ACHN (cell line): Measurements from ENCODE around the gene PRDM10.
"Not testable (repeated sequence)": the region's sequence is repeated elsewhere in the genome, so short reads cannot be mapped to it uniquely, and the experiment has no call there.

Source experiments
- DNase-seq: peaks from one replicate; pipeline ENCODE4 v3.0.0-alpha.2; 2015
- in situ Hi-C: cut with HindIII; loops from 2 replicates; pipeline ENCODE4 v1.10.0; 2017; ENCODE audit warnings: low sequenced_read_pairs, low pct_ligation_motif_present, low pct_unique_long_range_greater_than_20kb

PRDM10 gene

DNA sequence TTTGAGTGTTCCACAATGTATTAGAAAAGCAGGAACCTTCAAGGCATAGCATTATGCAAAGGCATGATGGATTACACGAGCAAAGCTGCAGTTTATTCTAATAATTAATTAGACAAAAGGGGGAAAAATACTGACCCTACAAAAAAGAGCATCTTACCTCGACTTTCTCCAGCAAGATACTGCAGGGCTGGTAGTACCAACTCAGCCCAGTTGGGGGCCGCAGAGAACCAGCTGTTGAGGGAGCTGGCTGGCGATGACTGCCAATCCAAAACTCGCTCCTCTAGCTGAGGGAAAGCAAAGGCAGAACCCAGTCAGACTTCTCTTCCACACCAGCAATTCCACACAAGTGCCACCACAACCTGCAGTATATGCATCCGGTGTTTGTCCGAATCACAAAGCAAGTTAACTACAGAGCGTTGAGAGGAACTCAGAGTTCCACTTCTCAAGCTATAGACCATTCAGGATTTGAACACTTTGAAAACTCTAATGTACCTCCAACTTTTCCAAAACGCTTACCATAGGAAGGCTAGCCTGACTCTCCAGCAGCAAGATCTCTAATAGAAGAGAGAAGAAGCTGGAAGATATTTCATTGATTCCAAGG is 121.0 kb downstream of the PRDM10 start:
- in situ Hi-C loops: no loop called here
- peak; percentile 36 for DNase-seq

DNA sequence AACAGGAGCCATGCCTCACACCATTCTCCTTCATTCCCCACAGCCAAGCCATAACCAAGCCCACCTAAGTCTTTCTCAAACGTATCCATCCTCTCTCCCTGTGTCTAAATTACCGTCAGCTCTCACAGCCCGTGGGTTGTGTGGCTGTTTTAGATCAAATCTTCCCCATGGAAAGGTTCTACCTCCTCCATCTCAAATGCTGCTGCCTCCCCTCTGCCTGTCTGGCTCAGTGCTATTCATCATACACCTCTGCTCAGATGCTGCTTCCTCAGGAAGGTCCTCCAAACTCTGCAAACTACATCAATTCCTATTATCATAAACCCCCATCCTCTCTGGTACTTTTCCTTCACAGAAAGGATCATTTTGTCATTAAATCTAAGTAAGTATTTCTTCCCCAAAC is 122.3 kb downstream of the PRDM10 start:
- no peak for DNase-seq
- in situ Hi-C loops: no loop called here

DNA sequence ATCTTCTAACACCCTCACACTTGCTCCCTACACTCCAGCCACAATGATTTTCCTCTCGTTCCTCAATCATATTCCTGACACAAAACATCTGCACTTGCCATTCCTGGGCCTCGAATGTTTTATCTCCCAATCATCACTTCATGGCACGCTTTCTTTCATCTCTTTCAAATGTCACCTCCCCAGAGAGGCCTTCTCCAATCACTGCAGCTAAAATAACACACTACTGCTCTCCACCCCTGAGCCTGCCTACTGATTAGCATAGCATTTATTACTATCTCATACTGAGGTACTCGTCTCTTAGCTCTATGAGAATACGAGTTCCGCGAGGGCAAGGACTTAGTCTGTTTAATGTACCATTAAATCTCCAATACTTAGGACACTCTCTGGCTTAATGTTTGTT is 130.7 kb downstream of the PRDM10 start:
- no peak for DNase-seq
- in situ Hi-C loops: no loop called here

DNA sequence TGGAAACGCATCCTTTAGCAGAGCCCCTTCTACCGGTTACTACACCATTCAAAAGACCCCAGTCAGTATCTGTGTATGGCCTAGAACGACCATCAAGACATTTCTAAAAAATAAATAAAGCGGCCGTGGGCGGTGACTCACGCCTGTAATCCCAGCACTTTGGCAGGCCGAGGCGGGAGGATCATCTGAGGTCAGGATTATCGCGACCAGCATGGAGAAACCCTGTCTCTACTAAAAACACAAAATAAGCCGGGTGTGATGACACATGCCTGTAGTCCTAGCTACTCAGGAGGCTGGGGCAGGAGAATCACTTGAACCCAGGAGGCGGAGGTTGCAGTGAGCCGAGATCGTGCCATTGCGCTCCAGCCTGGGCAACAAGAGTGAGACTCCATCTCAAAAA is 134.0 kb downstream of the PRDM10 start:
- in situ Hi-C loops, DNase-seq: not testable (repeated sequence)

DNA sequence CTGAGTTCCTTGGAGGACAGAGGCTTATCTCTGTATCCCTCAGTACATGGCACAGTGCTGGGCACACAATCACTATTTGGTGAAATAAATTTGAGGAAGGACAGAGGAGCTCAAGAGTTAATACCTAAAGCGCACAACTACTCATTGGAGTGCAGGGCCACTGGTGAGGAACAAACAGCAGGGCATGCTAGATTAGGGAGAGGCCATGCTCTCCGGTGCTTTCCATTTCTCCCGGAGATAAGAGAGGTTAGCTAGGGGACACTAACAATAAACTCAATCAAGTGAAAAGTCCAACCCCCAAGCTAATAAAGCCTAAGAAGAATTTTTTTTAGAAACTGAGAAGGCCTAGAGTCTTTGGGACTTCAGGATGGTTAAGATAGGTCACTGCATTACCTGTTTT is 136.3 kb downstream of the PRDM10 start:
- DNase-seq: no peak
- in situ Hi-C loops: no loop called here

DNA sequence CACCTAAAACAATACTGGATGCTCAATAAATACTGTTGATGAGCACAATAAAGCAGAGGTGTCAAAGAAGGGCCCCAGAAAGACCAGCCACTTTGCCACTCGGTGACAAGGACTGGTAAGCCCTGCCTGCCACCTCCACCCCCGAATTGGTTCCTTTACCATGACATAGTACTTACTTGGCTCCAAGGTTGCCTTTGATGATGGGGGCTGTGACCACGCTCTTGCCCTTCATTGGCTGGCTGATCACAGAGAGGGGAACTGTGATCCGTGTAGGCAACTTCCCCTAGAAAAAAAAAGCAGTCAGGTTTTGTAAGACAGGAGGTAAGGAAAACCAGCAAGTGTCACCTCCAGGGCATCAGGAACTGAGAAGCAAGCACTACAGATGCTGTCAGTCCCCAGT is 136.9 kb downstream of the PRDM10 start:
- no peak for DNase-seq
- in situ Hi-C loops: no loop called here

DNA sequence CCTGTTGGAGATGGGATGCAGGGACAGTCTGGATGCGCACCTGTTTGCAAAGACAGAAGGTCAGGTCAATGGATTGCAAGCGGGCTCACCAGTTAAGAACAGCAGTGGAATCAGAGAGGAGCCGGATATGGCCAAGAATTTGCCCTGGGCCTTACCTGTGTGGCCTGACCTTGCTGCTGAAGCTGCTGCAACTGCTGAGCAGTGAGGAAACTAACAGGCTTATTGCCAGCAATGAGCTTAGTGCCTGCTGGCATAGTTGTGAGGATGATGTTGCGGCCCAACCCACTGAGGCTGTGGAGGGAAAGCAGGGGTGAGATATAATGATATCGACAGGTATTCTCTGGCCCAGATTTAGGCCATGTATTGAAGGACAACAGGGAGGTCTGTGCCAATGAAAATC is 137.8 kb downstream of the PRDM10 start:
- DNase-seq: no peak
- in situ Hi-C loops: no loop called here

DNA sequence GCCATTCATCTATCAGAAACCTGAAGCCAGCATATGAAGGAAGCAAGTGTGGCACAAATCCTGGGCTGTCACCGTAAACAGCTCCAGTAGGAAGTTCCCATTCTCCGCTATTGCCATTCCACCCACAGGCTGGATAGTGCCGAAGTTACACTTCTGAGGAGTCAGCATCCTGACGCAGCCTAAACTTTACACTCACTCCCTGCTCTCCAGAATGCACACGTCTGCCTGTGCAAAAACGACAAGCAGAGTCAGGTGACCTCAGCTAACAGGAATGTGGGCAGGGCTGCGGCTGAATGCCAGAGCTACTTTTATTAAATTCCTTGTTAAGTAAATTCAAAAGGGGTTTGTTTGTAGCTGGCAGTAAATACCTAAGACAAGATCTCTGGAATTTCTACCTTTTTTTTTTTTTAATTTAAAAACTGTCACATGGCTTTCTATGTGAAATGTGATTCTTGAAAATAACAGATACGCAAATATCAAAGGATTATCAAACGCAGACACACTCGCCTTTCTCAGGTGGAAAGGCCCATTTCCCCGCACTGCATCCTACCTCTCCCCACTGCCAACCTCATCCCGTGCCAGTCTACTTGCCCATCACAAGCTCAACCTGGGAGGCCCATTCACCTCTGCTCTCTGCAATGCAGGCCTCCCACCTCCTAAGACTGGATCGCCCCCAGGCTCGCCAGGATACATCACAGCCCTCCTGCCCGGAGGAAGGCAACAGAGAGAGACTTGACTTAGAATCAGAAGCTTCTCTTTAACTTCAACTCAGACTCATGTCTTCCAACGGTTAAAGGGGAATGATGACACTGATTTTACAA is 140.7 kb downstream of the PRDM10 start:
- peak; percentile 94 for DNase-seq
- in situ Hi-C loops: no loop called here

DNA sequence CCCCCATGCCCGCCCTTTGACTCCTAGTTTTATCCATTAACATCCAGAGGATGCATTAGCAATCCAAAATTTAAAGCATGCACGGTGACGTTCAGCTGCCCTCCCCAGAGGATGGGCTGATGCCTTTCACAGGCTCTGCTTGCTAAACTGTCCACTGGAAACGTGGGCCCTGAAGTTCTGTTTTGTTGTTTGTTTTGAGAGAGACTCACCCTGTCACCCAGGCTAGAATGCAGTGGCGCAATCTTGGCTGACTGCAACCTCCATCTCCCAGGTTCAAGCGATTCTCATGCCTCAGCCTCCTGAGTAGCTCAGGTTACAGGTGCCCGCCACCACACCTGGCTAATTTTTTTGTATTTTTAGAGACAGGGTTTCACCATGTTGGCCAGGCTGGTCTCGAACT is 146.6 kb downstream of the PRDM10 start:
- in situ Hi-C loops: no loop called here
- DNase-seq: no peak

DNA sequence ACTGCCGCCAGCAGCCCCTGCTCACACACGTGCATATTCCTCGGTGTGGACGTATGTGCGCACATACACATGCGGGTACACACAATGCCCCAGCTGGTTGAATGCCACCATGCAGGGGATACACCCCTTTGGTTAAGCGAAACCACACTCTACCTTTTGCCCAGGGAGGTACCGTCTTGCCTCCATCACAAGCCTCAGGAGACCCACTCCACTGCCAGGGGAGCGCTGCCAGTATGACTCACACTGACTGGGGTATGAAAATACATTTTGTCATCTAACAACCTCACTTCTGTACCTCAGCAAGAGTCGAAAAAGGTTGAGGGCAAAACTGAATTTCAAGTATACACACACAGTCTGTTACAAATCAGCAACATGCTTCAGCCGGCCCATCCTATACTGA is 147.5 kb downstream of the PRDM10 start:
- in situ Hi-C loops: no loop called here
- DNase-seq: no peak

DNA sequence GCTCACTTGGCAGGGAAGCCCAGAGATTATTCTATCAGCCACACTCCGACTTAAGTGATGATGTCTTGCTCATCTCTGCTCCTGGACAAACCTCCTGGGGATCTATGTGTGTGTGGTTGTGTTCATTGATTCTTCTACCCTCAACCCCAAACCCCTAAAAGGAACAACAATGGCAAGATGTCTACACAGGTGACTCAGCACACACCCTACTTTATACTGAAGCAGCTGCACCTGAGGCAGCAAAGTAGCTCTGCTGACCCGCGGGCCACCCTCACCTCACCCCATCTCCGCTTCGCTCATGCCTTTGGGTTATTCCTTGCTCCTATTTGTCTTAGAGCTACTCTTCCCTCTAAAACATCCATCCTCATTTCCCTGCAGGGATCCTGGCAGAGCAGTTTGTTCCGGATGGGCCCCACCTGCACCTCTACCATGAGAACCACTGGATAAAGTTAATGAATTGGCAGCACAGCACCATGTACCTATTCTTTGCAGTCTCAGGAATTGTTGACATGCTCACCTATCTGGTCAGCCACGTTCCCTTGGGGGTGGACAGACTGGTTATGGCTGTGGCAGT is 148.3 kb downstream of the PRDM10 start:
- in situ Hi-C loops: no loop called here

DNA sequence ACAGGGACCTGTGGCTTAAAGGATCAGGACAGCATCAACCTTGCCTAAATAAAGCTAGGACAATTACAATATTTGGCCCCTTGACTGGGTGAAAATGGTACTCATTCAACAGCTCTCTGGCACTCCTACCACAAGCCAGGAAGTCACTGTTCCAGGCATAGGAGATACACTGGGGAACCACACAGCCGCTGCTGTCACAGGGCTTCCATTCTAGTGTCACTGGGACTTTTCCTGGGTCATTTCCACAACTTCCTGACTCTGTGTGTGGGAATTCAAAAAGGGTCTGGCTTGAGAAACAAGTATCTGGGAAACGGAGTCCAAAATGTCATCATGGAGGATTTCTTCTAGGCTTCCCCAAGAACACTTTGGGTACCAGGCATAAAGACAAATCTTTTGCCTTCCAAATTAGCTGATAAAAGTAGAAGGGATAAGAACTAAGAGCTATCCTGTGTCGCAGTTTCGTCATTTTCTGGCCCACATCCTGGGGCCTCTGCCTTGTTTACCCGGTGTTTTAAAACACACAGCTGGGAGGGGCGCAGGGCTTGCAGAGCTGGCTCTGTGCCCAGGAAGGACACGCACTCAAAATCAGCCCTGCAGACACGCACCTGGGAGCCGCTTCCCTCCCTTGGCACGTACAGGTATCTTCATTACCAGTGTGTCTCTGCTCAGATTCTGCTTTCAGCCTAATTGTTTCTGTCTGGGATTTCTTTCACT is 149.0 kb downstream of the PRDM10 start:
- no peak for DNase-seq
- in situ Hi-C loops: no loop called here

More for the DNA sequence above, 148.3 kb downstream of the PRDM10 start:
- DNase-seq: no peak

DNA sequence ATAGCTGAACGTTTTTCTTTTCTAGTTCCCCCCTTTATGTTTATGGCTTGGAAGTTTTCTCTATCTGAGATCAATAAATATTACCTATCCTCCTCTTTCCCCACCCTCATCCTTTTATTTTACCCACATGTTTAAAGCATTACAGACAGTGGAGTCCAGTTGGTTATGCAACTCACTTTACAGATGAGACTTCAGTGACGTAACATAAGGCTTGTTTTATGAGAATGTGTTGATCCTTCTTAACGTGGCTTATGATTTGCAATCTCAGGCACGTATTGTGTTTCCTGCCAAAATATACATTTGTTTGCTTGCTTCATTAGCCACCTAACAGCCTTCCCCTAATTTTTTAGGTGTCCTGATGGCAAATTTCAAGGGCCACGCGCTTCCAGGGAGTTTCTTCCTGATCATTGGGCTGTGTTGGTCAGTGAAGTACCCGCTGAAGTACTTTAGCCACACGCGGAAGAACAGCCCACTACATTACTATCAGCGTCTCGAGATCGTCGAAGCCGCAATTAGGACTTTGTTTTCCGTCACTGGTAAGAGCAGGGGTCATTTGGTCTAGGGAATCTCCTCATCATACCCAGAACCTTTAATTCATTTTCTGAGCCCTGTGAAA is 150.4 kb downstream of the PRDM10 start:
- in situ Hi-C loops: no loop called here
- no peak for DNase-seq
